ENCODE data around the gene CNTN4. TPM values are rescaled to one million over a fixed set of nuclear protein-coding genes. Genes with fewer than 3 reads are reported as not detected.

The CNTN4 gene
- total RNA-seq, 1 experiment from 2014 or later = 51.3 TPM

GRCh38 chr3:2863127-2863526, 764.5 kb downstream of the CNTN4 start:
- Mint-ChIP-seq H3K9me3 (ENCODE audit: unreplicated experiment) (peaks cover 8% of the 10 kb centered on the region), H3K36me3 (ENCODE audit: insufficient read depth, unreplicated experiment) (no peaks in the 10 kb centered on the region), H3K4me3 (ENCODE audit: unreplicated experiment) (no peak overlapping the region), H3K27ac (ENCODE audit: unreplicated experiment) (no peak overlapping the region), H3K4me1 (ENCODE audit: low read depth, unreplicated experiment) (peaks cover 28% of the 10 kb centered on the region), H3K27me3 (ENCODE audit: insufficient read depth, unreplicated experiment) (no peaks in the 10 kb centered on the region)
- Histone ChIP-seq H3K4me1 (peaks cover 14% of the 10 kb centered on the region), H3K9me3 (no peaks in the 10 kb centered on the region), H3K4me3 (ENCODE audit: low read depth, low read length) (no peak overlapping the region), H3K27me3 (replicated peaks; ENCODE audit: control insufficient read depth, insufficient read depth, low read length) (no peaks in the 10 kb centered on the region), H3K36me3 (ENCODE audit: control insufficient read depth, insufficient read depth, low read length) (no peaks in the 10 kb centered on the region)
- TF ChIP-seq CTCF (IDR thresholded peaks at IDR 0.05; ENCODE audit: insufficient read depth in 1 of 2, low read depth in 1 of 2, low read length in 1 of 2, severe bottlenecking in 1 of 2, unreplicated experiment in 1 of 2) = no peak
- intact Hi-C loops (cut with micrococcal nuclease; ENCODE audit: unreplicated experiment) = loop anchor here (5.0 kb wide), 1 partner anchor 34 kb away; no protein-coding TSS in a partner anchor
- BruUV-seq (replicated peaks) = no TSS peak
- DNase-seq = no peak
- POLR2A ChIA-PET = no interaction called here
- CTCF ChIA-PET = no interaction called here

- Mint-ChIP-seq H3K27me3 (ENCODE audit: insufficient read depth, unreplicated experiment) (no peaks in the 10 kb centered on the region), H3K27ac (ENCODE audit: unreplicated experiment) (no peak overlapping the region), H3K36me3 (ENCODE audit: insufficient read depth, unreplicated experiment) (no peaks in the 10 kb centered on the region), H3K4me3 (ENCODE audit: unreplicated experiment) (no peak overlapping the region), H3K4me1 (ENCODE audit: low read depth, unreplicated experiment) (peaks cover 7% of the 10 kb centered on the region), H3K9me3 (ENCODE audit: unreplicated experiment) (no peaks in the 10 kb centered on the region)
- H3K4me1 ChIP-seq = no peaks in the 10 kb centered on the region
- TF ChIP-seq CTCF (IDR thresholded peaks at IDR 0.05; ENCODE audit: insufficient read depth in 1 of 2, low read depth in 1 of 2, low read length in 1 of 2, severe bottlenecking in 1 of 2, unreplicated experiment in 1 of 2) = no peak
- H3K27me3 ChIP-seq (replicated peaks; ENCODE audit: control insufficient read depth, insufficient read depth, low read length) = no peaks in the 10 kb centered on the region
- no peak overlapping the region for H3K4me3 ChIP-seq (ENCODE audit: low read depth, low read length)
- DNase-seq = no peak
- ChIA-PET POLR2A (no interaction called here), CTCF (no interaction called here)
- intact Hi-C loops (cut with micrococcal nuclease; ENCODE audit: unreplicated experiment) = no loop called here
- no TSS peak for BruUV-seq (replicated peaks)
- H3K9me3 ChIP-seq = no peaks in the 10 kb centered on the region
- H3K36me3 ChIP-seq (ENCODE audit: control insufficient read depth, insufficient read depth, low read length) = no peaks in the 10 kb centered on the region
These were observed 771.2 kb downstream of the CNTN4 start for GRCh38 chr3:2869905-2870304.

DNA sequence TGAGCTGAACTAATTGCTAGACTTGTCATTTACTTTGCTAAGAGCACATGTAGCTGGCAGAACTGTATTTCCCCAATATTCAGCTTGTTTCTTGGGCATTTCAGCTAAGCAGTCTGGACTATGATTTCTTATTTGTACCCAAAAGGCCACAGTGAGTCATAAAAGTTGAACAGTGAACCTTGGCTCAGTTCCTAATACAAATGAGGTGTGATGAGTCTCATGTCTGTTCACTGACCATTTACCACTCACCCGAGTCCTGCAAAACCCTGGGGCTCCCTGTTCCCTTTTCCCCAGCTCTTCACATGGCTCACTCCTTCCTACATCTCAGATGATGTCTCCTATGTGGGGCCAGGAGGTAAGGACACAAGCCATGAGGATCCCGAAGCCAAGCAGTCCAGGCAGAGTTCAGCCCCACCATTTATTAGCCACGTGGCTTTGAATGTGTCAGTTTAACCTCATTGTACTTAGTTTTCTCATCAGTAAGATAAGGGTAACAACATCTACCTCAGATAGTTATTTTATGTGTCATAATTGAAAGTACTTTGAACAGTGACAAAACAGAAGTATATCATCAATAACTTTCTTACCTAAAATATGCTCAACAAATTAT, 772.2 kb downstream of the CNTN4 start:
- no TSS peak for BruUV-seq (replicated peaks)
- no peaks in the 10 kb centered on the region for H3K36me3 Mint-ChIP-seq (ENCODE audit: insufficient read depth, unreplicated experiment)
- no peak overlapping the region for H3K4me3 Mint-ChIP-seq (ENCODE audit: unreplicated experiment)
- CTCF ChIA-PET = no interaction called here
- Histone ChIP-seq H3K4me3 (ENCODE audit: low read depth, low read length) (no peak overlapping the region), H3K36me3 (ENCODE audit: control insufficient read depth, insufficient read depth, low read length) (no peaks in the 10 kb centered on the region), H3K4me1 (no peaks in the 10 kb centered on the region), H3K9me3 (no peaks in the 10 kb centered on the region), H3K27me3 (replicated peaks; ENCODE audit: control insufficient read depth, insufficient read depth, low read length) (no peaks in the 10 kb centered on the region)
- no peak overlapping the region for H3K27ac Mint-ChIP-seq (ENCODE audit: unreplicated experiment)
- no peak for DNase-seq
- peaks cover 7% of the 10 kb centered on the region for H3K4me1 Mint-ChIP-seq (ENCODE audit: low read depth, unreplicated experiment)
- H3K9me3 Mint-ChIP-seq (ENCODE audit: unreplicated experiment) = no peaks in the 10 kb centered on the region
- H3K27me3 Mint-ChIP-seq (ENCODE audit: insufficient read depth, unreplicated experiment) = no peaks in the 10 kb centered on the region
- POLR2A ChIA-PET = no interaction called here
- intact Hi-C loops (cut with micrococcal nuclease; ENCODE audit: unreplicated experiment) = no loop called here
- TF ChIP-seq CTCF (IDR thresholded peaks at IDR 0.05; ENCODE audit: insufficient read depth in 1 of 2, low read depth in 1 of 2, low read length in 1 of 2, severe bottlenecking in 1 of 2, unreplicated experiment in 1 of 2) = no peak
